ENCODE results near the gene OLIG1.

The OLIG1 gene

DNA sequence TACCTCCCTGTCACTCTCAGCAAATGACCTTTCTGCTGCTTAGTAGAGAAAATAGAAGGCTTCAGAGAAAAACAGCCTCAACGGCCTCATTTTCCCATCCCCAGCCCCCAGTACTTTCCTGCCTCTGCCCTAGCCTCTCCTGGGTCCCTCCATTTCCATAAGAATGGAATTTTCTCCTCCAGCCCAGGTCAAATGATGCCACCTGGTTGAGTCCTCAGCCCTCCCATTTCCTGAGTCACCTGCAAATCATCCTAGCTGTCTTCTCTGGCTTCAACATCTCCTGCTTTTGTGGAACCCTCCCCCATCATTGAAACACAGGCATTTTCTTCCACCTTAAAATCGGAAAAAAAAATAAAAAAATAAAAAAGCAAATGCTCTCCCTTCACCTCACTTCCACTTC lies 35.1 kb downstream of the OLIG1 start:
- DNase-seq: no peak

DNA sequence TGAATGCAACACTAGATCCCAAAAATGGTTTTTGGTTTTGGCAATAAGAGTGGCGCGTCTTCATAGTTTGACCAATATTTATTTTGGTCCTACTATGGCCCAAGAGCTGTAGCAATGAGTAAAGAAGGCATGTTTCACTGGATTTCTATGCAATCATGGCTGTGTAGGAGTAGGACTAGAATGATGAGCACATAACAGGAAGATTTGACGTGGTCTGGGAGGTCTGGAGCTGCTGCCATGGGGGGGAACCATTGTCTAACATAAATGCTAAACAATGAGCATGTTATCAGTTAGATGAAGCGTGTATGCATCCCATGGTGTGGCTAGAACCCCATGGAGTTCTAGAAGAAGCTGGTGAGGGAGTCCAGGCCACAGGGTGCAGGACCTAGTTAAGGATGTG lies 38.3 kb downstream of the OLIG1 start:
- no peak for DNase-seq

DNA sequence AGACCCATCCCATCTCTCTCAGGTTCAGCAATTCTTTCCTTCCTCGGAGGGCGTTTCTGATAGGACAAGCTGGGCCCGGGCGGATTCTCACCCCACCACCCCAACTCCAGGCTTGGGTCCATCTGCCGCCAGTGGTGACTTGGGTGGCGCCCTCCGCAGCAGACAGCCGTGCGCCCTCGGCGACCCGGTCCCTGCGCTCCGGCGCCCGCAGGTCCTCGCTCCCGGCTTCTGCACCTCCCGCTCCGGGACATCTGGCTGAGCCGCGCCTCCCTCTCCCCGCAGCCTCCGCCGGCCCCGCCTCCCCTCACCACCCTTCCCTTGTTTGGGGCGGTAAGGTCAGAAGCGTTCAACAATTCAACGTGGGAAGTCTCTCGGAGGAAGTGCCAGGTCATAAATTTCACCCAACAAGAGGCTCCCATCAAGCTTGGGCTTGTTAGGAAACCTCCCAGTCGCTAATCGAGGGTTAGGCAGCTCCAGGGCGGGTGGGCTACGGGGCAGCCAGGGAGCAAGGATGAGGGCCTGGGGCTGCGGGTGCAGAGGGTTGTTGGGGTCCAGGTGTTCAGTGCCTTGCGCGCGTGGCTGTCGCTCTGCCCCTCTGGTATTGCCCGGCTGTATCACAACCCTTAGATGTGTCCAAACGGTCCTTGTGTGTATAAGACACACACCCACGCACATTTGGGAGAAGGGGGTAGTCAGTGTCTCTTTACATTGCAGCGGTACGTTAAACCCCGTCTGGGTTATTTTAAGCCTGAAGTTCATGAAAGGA lies 39.8 kb downstream of the OLIG1 start:
- no peak for DNase-seq

DNA sequence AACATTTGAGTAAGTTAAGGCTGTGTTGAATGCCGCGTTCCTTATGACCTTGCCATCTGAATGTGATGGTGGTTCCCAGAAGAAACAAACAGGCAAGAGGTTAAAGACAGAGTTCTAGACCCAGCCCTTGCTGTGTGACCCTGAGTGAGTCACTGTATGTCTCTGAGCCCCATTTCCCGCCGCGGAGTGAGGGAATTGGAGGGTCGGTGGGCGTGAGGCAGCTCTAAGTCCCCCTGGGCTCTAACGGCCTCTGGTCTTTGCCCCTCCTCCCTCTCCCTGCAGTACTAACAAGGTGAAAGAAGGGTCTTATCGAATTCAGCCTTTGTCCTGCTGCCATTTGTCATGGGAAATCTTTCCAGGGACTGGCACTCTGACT lies 40.4 kb downstream of the OLIG1 start:
- no peak for DNase-seq

DNA sequence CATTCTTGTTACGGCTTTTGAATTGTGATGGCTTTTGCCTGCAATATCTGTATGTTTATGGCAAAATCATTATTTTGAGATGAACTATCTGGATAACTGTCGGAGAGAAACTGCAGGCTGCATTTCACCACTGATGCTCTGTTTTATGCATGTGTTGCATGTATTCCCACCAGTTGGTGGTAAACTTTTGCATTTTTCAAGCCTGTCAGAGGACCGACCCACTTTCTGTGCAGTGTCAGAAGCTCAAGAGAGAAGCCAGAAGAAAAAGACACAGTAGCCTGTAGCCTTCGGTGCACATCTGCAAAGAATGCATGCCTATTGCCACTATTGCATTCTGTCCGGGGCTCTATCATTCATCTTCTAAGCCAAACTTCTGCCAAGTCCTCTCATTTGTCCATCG lies 41.6 kb downstream of the OLIG1 start:
- no peak for DNase-seq

DNA sequence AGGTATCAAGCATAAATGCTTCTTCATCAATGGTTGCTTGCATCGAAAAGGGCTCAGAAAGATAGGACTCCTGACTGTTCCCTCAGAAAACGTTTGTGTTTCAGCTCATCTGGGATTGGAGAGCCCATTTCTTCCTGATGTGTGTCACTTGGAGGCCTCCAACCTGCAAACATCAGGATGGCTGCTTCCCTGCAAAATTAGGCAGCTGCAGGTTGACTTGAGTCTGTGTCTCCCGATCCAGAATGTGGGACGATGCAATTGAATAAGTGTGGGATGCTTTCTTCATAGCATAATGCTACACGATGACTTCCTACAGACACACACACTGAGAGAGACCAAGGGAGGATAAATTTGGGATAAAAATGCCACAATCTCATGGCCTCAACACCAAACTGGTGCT lies 42.2 kb downstream of the OLIG1 start:
- no peak for DNase-seq

DNA sequence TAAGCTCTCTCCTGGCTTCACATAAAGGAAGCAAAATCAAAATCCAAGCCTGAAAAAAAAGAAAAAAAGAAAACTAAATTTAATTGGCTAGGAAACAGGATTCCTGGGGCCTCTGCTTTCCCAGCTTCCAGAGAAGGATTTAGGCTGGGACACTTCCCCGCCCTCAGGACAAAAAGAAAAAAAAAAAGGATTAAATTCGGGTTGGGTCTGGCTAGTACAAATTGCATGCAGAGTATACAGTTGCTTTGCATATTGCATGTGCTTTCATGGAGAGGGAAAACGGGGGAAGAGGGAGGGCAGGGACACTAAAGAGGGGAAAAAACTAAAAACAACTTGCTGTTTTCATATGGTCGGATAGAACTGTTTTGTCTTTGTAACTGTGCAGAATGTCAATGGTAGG lies 42.7 kb downstream of the OLIG1 start:
- no peak for DNase-seq

DNA sequence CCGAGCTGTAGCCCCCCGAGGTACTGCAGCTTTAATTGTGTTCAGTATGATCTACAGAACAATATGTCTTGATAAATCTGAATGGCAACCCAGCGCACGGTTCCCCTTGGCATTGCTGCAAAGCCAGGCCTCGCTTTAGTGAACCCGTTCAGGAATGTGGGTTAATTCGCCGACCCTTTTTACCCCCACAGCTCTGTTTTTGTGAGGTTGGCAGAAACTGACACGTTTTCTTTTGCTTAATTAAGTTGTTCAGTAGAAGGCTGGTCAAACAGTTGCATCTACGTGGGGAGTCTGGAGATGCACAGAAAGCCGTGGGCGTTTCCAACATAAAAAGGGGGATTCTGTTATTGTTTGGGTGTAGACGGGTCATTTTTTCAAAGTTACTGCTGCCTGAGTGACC lies 43.2 kb downstream of the OLIG1 start:
- DNase-seq: no peak

DNA sequence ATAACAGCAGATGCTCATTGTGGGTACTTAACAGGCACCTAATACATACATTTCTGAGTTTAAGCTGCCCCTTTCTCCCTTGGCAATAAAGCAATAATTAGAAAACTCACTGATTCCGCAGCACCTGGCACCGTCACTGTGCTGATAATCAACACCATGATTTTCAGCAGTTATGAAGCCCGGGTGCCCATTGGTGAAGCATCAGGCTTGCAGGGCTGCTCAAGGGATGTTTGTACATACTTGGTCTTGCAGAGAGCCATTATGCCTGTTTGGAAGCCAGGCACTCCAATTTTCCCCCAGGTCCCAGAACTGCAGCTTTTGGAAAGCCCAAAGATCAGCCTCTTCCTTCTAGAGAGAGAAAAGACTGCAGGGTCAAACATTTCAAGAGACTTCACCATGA lies 44.3 kb downstream of the OLIG1 start:
- DNase-seq: no peak

DNA sequence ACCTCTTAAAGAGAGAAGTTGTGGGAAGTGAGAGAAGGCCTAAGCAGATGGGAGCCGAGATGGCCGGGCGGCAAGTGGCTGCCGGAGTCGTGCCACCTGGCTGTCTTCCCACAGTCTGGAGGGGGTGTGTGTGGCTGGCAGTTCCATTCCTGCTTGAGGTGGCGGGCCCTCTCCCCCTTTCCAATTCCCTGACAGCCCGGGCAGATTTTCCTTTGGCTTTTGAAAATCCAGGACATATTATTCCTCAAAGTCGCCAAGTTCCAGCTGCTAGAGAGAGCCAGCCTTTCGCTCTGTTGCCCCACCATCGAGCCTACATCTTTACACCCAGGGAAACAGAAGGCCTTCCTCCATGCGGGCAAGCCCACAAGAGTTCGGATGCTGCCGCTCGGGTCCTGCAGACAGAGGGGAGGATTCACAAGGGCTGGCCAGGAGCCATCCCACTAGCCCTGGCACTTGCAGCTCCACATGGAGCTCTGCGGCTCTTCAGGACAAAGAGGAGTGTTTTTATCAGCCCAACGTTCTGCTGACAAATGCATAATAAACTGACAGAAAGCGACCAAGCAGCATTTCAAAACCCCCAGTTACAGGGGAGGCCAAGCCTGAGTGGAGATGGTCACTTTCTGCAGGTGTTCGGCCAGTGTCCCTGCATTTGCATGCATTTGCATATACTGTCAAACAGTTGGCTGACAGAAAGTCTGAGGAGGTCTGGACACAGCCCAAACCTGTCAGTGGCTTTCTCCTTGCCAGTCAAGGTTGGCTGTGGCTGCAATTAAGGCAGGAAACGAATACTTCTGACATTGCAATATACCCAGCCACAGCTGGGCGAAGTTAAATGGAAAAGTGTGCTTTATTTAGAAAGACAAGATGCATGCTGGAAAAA lies 45.9 kb downstream of the OLIG1 start:
- DNase-seq: no peak

DNA sequence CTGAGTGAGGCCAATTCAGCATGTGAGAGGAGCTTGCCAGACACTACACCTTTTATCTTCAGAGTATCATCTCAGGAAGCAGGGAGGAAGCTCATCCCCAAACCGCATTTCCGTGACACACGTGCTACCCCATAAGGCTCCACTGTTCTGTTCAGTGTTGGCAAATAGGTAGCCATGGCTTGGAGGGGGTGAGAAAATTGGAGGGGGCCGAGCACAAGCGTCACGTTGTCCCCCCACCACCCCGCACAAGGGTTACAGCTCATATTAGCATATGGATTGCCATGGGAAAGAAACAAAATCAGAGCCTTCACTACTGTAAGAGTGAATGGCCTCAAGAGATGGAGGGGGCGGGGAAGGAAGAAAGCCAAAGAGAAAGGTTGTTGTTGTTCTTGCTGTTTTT lies 46.7 kb downstream of the OLIG1 start:
- DNase-seq: no peak

DNA sequence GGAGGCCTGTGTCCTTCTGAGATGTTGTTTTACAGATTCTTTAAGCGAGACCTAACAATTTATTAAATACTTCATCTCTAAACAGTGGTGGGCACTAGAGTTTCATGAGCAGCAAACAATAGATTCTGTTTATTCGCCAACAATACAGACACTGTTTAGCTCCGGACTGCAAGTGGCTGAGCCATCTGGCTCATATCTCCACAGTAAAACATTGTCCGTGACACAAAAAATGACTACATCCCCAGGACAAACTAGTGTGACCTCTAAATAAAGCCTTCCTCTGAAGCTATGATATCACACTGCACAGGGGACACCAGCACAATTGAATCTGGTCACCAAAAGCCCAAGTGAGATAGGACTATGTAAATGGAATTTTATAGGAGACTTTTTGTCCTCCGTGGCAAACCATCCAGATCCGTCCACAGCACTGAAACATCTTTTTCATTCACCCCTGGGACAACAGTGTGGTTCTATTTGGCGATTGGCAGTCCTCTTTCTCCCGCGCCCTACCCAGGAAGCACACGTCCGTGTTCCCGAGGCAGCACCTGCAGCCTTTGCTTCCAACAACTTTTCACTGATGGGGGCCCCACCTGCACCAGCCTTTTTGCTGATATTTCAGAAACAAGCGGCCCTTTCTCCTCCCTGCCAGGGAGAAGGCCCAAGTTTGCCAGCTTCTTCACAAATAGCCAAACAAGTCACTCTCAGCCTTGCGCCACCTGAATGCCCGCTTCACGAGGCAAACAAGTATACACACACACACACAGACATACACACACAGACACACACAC lies 47.4 kb downstream of the OLIG1 start:
- DNase-seq: no peak
